Astrocyte of the spinal cord (primary cell): Measurements from ENCODE around the gene COA8.

Experiments
- DNase-seq: peaks from one replicate; pipeline ENCODE4 v3.0.0; 2011; ENCODE audit warnings: low read depth, low spot score
- H3K4me3 ChIP-seq: 2 replicates; pipeline ENCODE4 v1.5.1; 2011; ENCODE audit warnings: low read depth, mild to moderate bottlenecking, low read length, moderate library complexity
- in situ Hi-C: cut with HindIII; loops from 2 replicates; pipeline ENCODE4 v1.10.0; 2017; ENCODE audit warnings: low sequenced_read_pairs
- TF ChIP-seq, protein P1 (sequence below): IDR thresholded peaks from 2 replicates; pipeline ENCODE4 v1.5.1; 2012; ENCODE audit warnings: low read depth, mild to moderate bottlenecking, low read length, inconsistent platforms

COA8 gene

DNA sequence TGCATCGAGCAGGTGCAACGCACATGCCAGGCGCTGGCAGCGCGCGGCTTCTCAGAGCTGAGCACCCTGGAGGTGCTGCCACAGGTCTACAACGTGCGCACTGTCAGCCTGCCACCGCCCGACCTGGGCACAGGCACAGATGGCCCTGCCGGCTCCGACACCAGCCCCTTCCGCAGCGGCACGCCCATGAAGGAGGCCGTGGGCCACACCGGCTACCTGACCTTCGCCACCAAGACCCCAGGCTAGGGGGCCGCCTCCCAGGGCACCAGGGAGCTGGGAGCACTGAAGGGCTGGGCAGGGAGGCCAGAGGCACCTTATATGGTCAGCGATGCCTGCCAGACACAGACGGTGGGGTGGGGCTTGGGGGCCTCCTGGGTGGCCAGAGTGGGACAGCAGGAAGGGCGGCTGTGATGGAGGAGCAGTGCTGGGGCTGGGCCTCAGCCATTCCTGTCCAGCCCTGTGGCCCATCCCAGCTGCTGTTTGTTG is 28.1 kb upstream of the COA8 start:
- H3K4me3 ChIP-seq, result no peak overlapping the region
- in situ Hi-C loops, result no loop called here
- no peak for DNase-seq
- TF ChIP-seq, protein P1, sequence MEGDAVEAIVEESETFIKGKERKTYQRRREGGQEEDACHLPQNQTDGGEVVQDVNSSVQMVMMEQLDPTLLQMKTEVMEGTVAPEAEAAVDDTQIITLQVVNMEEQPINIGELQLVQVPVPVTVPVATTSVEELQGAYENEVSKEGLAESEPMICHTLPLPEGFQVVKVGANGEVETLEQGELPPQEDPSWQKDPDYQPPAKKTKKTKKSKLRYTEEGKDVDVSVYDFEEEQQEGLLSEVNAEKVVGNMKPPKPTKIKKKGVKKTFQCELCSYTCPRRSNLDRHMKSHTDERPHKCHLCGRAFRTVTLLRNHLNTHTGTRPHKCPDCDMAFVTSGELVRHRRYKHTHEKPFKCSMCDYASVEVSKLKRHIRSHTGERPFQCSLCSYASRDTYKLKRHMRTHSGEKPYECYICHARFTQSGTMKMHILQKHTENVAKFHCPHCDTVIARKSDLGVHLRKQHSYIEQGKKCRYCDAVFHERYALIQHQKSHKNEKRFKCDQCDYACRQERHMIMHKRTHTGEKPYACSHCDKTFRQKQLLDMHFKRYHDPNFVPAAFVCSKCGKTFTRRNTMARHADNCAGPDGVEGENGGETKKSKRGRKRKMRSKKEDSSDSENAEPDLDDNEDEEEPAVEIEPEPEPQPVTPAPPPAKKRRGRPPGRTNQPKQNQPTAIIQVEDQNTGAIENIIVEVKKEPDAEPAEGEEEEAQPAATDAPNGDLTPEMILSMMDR, result no peak

GRCh38 chr14:103535081-103535890 is 27.5 kb upstream of the COA8 start:
- no peak for DNase-seq
- TF ChIP-seq, protein P1, result no peak
- H3K4me3 ChIP-seq, result no peak overlapping the region
- in situ Hi-C loops, result no loop called here

- H3K4me3 ChIP-seq, result no peak overlapping the region
- in situ Hi-C loops, result no loop called here
- no peak for DNase-seq
- TF ChIP-seq, protein P1, result no peak
These were observed 26.7 kb upstream of the COA8 start for GRCh38 chr14:103535891-103536565.

GRCh38 chr14:103536693-103537092 is 26.1 kb upstream of the COA8 start:
- no peak for DNase-seq
- in situ Hi-C loops, result no loop called here
- H3K4me3 ChIP-seq, result no peak overlapping the region
- TF ChIP-seq, protein P1, result no peak

GRCh38 chr14:103537175-103537990 is 25.4 kb upstream of the COA8 start:
- in situ Hi-C loops, result no loop called here
- DNase-seq, result no peak
- TF ChIP-seq, protein P1, result no peak
- no peak overlapping the region for H3K4me3 ChIP-seq
